Right atrium auricular region (tissue), 2 donors: Measurements from ENCODE around the gene ADPRM. TPM values are rescaled to one million over a fixed set of nuclear protein-coding genes. Genes with fewer than 3 reads are reported as not detected.
A peak's percentile ranks its signal among the peaks of the same experiment; 100 is the strongest.
"Not testable (repeated sequence)": the region's sequence is repeated elsewhere in the genome, so short reads cannot be mapped to it uniquely, and the experiment has no call there.

Source experiments
- DNase-seq: peaks from one replicate; pipeline ENCODE4 v3.0.0-alpha.2; 2019; ENCODE audit warnings: low spot score
- H3K27ac ChIP-seq, 2 donors: fragments of 200-600 bp; sonication (generic); 1 replicate in 1 of 2; 2 replicates in 1 of 2; pipeline ENCODE4 v1.5.1; 2016 to 2019
- H3K27me3 ChIP-seq, 2 donors: fragments of 200-600 bp; sonication (generic); one replicate each; pipeline versions ENCODE4 v1.5.1 to v1.6.0; 2017 to 2019
- H3K36me3 ChIP-seq: fragments of 200-600 bp; sonication (generic); one replicate; pipeline ENCODE4 v1.5.1; 2016
- H3K4me1 ChIP-seq, 2 donors: fragments of 200-600 bp; sonication (generic); one replicate each; pipeline versions ENCODE4 v1.5.1 to v1.6.0; 2017 to 2019
- H3K4me3 ChIP-seq, 2 donors: fragments of 200-600 bp; sonication (generic); 1 replicate in 1 of 2; 2 replicates in 1 of 2; pipeline ENCODE4 v1.5.1; 2017 to 2019; ENCODE audit warnings: mild to moderate bottlenecking in 1 of 2, moderate library complexity in 1 of 2
- H3K9me3 ChIP-seq, 2 donors: fragments of 200-600 bp; sonication (generic); one replicate each; pipeline ENCODE4 v1.5.1; 2019
- CTCF ChIP-seq, 2 donors: fragments of 200-600 bp; sonication (generic); IDR thresholded peaks; one replicate each; pipeline ENCODE4 v1.5.1; 2019; ENCODE audit warnings: antibody characterized with exemption in 2 of 2
- total RNA-seq, 2 donors: library from RNA; depleted of rRNA; stranded (reverse); fragments of >200 nt; gene quantifications; one replicate each; pipeline ENCODE4 v1.1.0, GENCODE V29; 2016

The ADPRM gene
- total RNA-seq, 2 donors from 2014 or later, result 2.4 to 3.8 TPM

GRCh38 chr17:10726196-10726595 lies 28.8 kb downstream of the ADPRM start:
- DNase-seq, result no peak
- no peaks in the 10 kb centered on the region for H3K36me3 ChIP-seq
- H3K4me3 ChIP-seq, result no peak overlapping the region
- TF ChIP-seq CTCF (IDR thresholded peaks at IDR 0.05), result no peak
- no peaks in the 10 kb centered on the region for H3K9me3 ChIP-seq
- H3K27ac ChIP-seq, result no peak overlapping the region
- H3K27me3 ChIP-seq, result no peaks in the 10 kb centered on the region
- peaks cover 0 to 7% of the 10 kb centered on the region in 2 donors for H3K4me1 ChIP-seq

GRCh38 chr17:10727192-10727591 lies 29.8 kb downstream of the ADPRM start:
- Histone ChIP-seq H3K27me3 (no peaks in the 10 kb centered on the region), H3K4me1 (peaks cover 0 to 7% of the 10 kb centered on the region in 2 donors), H3K4me3 (no peak overlapping the region), H3K27ac (no peak overlapping the region), H3K36me3 (no peaks in the 10 kb centered on the region), H3K9me3 (no peaks in the 10 kb centered on the region)
- peak; percentile 23 for DNase-seq
- TF ChIP-seq CTCF (IDR thresholded peaks at IDR 0.05), result no peak

GRCh38 chr17:10728331-10728892 lies 31.0 kb downstream of the ADPRM start:
- DNase-seq, result peak; percentile 59
- Histone ChIP-seq H3K9me3 (no peaks in the 10 kb centered on the region), H3K27ac (peak overlapping the region in 1 of 2 donors; percentile 95), H3K27me3 (no peaks in the 10 kb centered on the region), H3K4me1 (peaks cover 0 to 7% of the 10 kb centered on the region in 2 donors), H3K36me3 (no peaks in the 10 kb centered on the region), H3K4me3 (no peak overlapping the region)
- no peak for TF ChIP-seq CTCF (IDR thresholded peaks at IDR 0.05)

GRCh38 chr17:10729334-10730193 lies 32.2 kb downstream of the ADPRM start, which contains the start of gene TMEM220:
Gene TMEM220, minus strand, starts transcription at chr17:10730023. Its CDS starts 172 bp downstream, at chr17:10729851.
- Histone ChIP-seq H3K27ac (peak within 1 kb of the TSS; percentile 90 to 95), H3K4me1 (peaks cover 0 to 7% of the 10 kb centered on the region in 2 donors), H3K9me3 (no peaks in the 10 kb centered on the region), H3K27me3 (no peaks in the 10 kb centered on the region), H3K4me3 (peak within 1 kb of the TSS; percentile 67 to 76), H3K36me3 (no peaks in the 10 kb centered on the region)
- peak; percentile 85 for DNase-seq
- no peak for TF ChIP-seq CTCF (IDR thresholded peaks at IDR 0.05)

GRCh38 chr17:10730247-10730646 lies 32.9 kb downstream of the ADPRM start:
- Histone ChIP-seq H3K27ac (peak overlapping the region; percentile 90 to 95), H3K4me3 (peak overlapping the region; percentile 67 to 76)
- DNase-seq, result peak; percentile 54
- not testable (repeated sequence) for H3K36me3 ChIP-seq, H3K27me3 ChIP-seq, H3K9me3 ChIP-seq, H3K4me1 ChIP-seq

GRCh38 chr17:10731408-10731879 lies 34.0 kb downstream of the ADPRM start:
- TF ChIP-seq CTCF (IDR thresholded peaks at IDR 0.05), result no peak
- Histone ChIP-seq H3K36me3 (no peaks in the 10 kb centered on the region), H3K27ac (no peak overlapping the region), H3K4me3 (no peak overlapping the region), H3K27me3 (no peaks in the 10 kb centered on the region), H3K4me1 (peaks cover 0 to 7% of the 10 kb centered on the region in 2 donors), H3K9me3 (no peaks in the 10 kb centered on the region)
- peak; percentile 53 for DNase-seq

GRCh38 chr17:10732121-10732520 lies 34.7 kb downstream of the ADPRM start:
- not testable (repeated sequence) for H3K4me1 ChIP-seq, H3K27ac ChIP-seq, H3K9me3 ChIP-seq, H3K36me3 ChIP-seq, H3K4me3 ChIP-seq, H3K27me3 ChIP-seq
- DNase-seq, result peak; percentile 26
